ENCODE data around the gene THBS4. TPM values are rescaled to one million over a fixed set of nuclear protein-coding genes. Genes with fewer than 3 reads are reported as not detected.

The THBS4 gene
- total and polyA plus RNA-seq, 2 experiments from 2014 or later = 0.43 to 0.70 TPM

- Histone ChIP-seq H3K4me3 (no peak overlapping the region), H3K79me2 (ENCODE audit: insufficient read depth) (no peaks in the 10 kb centered on the region), H3K4me1 (ENCODE audit: insufficient read depth) (no peaks in the 10 kb centered on the region), H3K9me2 (ENCODE audit: insufficient read depth) (no peaks in the 10 kb centered on the region), H4K20me1 (ENCODE audit: insufficient read depth) (no peaks in the 10 kb centered on the region), H3K36me3 (ENCODE audit: low read depth) (no peaks in the 10 kb centered on the region), H3K9ac (no peak overlapping the region), H3K9me3 (ENCODE audit: low read depth) (no peaks in the 10 kb centered on the region), H3K4me2 (ENCODE audit: unreplicated experiment) (no peak overlapping the region), H3K27me3 (replicated peaks; ENCODE audit: insufficient read depth) (no peaks in the 10 kb centered on the region), H3K27ac (no peak overlapping the region), H3F3A (ENCODE audit: insufficient read depth) (no peaks in the 10 kb centered on the region), H2AFZ (no peak overlapping the region)
- 54 to 76% methylated on average over 5 of the region's 5 CpGs for WGBS, 2 experiments (ENCODE audit: low coverage in 1 of 2, low lambda C conversion rate in 2 of 2, missing lambda C conversion rate in 2 of 2)
- in situ Hi-C loops (cut with MboI) = no loop called here
- no peak for DNase-seq
- no peak for TF ChIP-seq EZH2 (IDR thresholded peaks at IDR 0.05; ENCODE audit: insufficient read depth, poor library complexity, severe bottlenecking)
Observed at GRCh38 chr5:80010754-80011392, 24.3 kb upstream of the THBS4 start.

GRCh38 chr5:80025069-80025468 is 10.1 kb upstream of the THBS4 start:
- no peak overlapping the region for H3K9ac ChIP-seq
- no peak for TF ChIP-seq EZH2 (IDR thresholded peaks at IDR 0.05; ENCODE audit: insufficient read depth, poor library complexity, severe bottlenecking)
- TF ChIP-seq EZH2phosphoT487 (IDR thresholded peaks at IDR 0.05; ENCODE audit: insufficient read depth, low read depth) = no peak
- no peak for DNase-seq
- in situ Hi-C loops (cut with MboI) = no loop called here
- H4K20me1 ChIP-seq (ENCODE audit: insufficient read depth) = no peaks in the 10 kb centered on the region
- H3K4me3 ChIP-seq = no peak overlapping the region
- no peaks in the 10 kb centered on the region for H3K9me2 ChIP-seq (ENCODE audit: insufficient read depth)
- H3K79me2 ChIP-seq (ENCODE audit: insufficient read depth) = no peaks in the 10 kb centered on the region
- no peak overlapping the region for H2AFZ ChIP-seq
- H3K4me2 ChIP-seq (ENCODE audit: unreplicated experiment) = no peak overlapping the region
- WGBS, 2 experiments (ENCODE audit: low coverage in 1 of 2, low lambda C conversion rate in 2 of 2, missing lambda C conversion rate in 2 of 2) = 44 to 54% methylated on average over 2 of the region's 2 CpGs
- H3K9me3 ChIP-seq (ENCODE audit: low read depth) = no peaks in the 10 kb centered on the region
- no peaks in the 10 kb centered on the region; the same call in 1 of the 2 replicates for H3K27me3 ChIP-seq (replicated peaks; ENCODE audit: insufficient read depth)
- no peaks in the 10 kb centered on the region for H3K4me1 ChIP-seq (ENCODE audit: insufficient read depth)
- H3F3A ChIP-seq (ENCODE audit: insufficient read depth) = no peaks in the 10 kb centered on the region
- no peak overlapping the region for H3K27ac ChIP-seq
- no peaks in the 10 kb centered on the region for H3K36me3 ChIP-seq (ENCODE audit: low read depth)

GRCh38 chr5:80026841-80027240 is 8.3 kb upstream of the THBS4 start:
- DNase-seq = no peak
- in situ Hi-C loops (cut with MboI) = no loop called here
- Histone ChIP-seq H3K36me3 (ENCODE audit: low read depth) (no peaks in the 10 kb centered on the region), H3K4me2 (ENCODE audit: unreplicated experiment) (no peak overlapping the region), H3K79me2 (ENCODE audit: insufficient read depth) (no peaks in the 10 kb centered on the region), H3K27me3 (replicated peaks; ENCODE audit: insufficient read depth) (no peaks in the 10 kb centered on the region; the same call in 1 of the 2 replicates), H2AFZ (no peak overlapping the region), H3F3A (ENCODE audit: insufficient read depth) (no peaks in the 10 kb centered on the region), H4K20me1 (ENCODE audit: insufficient read depth) (no peaks in the 10 kb centered on the region), H3K9ac (no peak overlapping the region), H3K4me1 (ENCODE audit: insufficient read depth) (no peaks in the 10 kb centered on the region), H3K9me2 (ENCODE audit: insufficient read depth) (no peaks in the 10 kb centered on the region), H3K27ac (no peak overlapping the region), H3K9me3 (ENCODE audit: low read depth) (no peaks in the 10 kb centered on the region), H3K4me3 (no peak overlapping the region)
- TF ChIP-seq EZH2 (IDR thresholded peaks at IDR 0.05; ENCODE audit: insufficient read depth, poor library complexity, severe bottlenecking) (no peak), EZH2phosphoT487 (IDR thresholded peaks at IDR 0.05; ENCODE audit: insufficient read depth, low read depth) (no peak)

- no peak for DNase-seq
- Histone ChIP-seq H3K9ac (no peak overlapping the region), H4K20me1 (ENCODE audit: insufficient read depth) (no peaks in the 10 kb centered on the region), H3K27me3 (replicated peaks; ENCODE audit: insufficient read depth) (peaks cover 31% of the 10 kb centered on the region), H3K4me2 (ENCODE audit: unreplicated experiment) (no peak overlapping the region), H3K4me3 (no peak overlapping the region), H3K27ac (no peak overlapping the region), H3F3A (ENCODE audit: insufficient read depth) (no peaks in the 10 kb centered on the region), H3K79me2 (ENCODE audit: insufficient read depth) (no peaks in the 10 kb centered on the region), H2AFZ (no peak overlapping the region), H3K9me3 (ENCODE audit: low read depth) (no peaks in the 10 kb centered on the region), H3K9me2 (ENCODE audit: insufficient read depth) (no peaks in the 10 kb centered on the region), H3K4me1 (ENCODE audit: insufficient read depth) (no peaks in the 10 kb centered on the region), H3K36me3 (ENCODE audit: low read depth) (no peaks in the 10 kb centered on the region)
- TF ChIP-seq EZH2phosphoT487 (IDR thresholded peaks at IDR 0.05; ENCODE audit: insufficient read depth, low read depth) (no peak), EZH2 (IDR thresholded peaks at IDR 0.05; ENCODE audit: insufficient read depth, poor library complexity, severe bottlenecking) (no peak)
- in situ Hi-C loops (cut with MboI) = no loop called here
- 36 to 55% methylated on average over 1 of the region's 1 CpG for WGBS, 2 experiments (ENCODE audit: low coverage in 1 of 2, low lambda C conversion rate in 2 of 2, missing lambda C conversion rate in 2 of 2)
Observed at GRCh38 chr5:80031109-80031508, 4.0 kb upstream of the THBS4 start.

GRCh38 chr5:80033513-80033912 is 1.6 kb upstream of the THBS4 start:
- no peak overlapping the region for H3K27ac ChIP-seq
- H3K9ac ChIP-seq = no peak overlapping the region
- no peak for DNase-seq
- no peaks in the 10 kb centered on the region for H4K20me1 ChIP-seq (ENCODE audit: insufficient read depth)
- no peak overlapping the region for H2AFZ ChIP-seq
- peaks cover 54% of the 10 kb centered on the region for H3K27me3 ChIP-seq (replicated peaks; ENCODE audit: insufficient read depth)
- no peak overlapping the region for H3K4me3 ChIP-seq
- H3K36me3 ChIP-seq (ENCODE audit: low read depth) = no peaks in the 10 kb centered on the region
- TF ChIP-seq EZH2phosphoT487 (IDR thresholded peaks at IDR 0.05; ENCODE audit: insufficient read depth, low read depth) (no peak), EZH2 (IDR thresholded peaks at IDR 0.05; ENCODE audit: insufficient read depth, poor library complexity, severe bottlenecking) (no peak)
- no peaks in the 10 kb centered on the region for H3K4me1 ChIP-seq (ENCODE audit: insufficient read depth)
- no peaks in the 10 kb centered on the region for H3K9me3 ChIP-seq (ENCODE audit: low read depth)
- H3K79me2 ChIP-seq (ENCODE audit: insufficient read depth) = no peaks in the 10 kb centered on the region
- H3F3A ChIP-seq (ENCODE audit: insufficient read depth) = no peaks in the 10 kb centered on the region
- H3K4me2 ChIP-seq (ENCODE audit: unreplicated experiment) = no peak overlapping the region
- H3K9me2 ChIP-seq (ENCODE audit: insufficient read depth) = no peaks in the 10 kb centered on the region
- in situ Hi-C loops (cut with MboI) = no loop called here
